Neuronal stem cell (in vitro differentiated cells): ENCODE data around the gene DCDC2C.

Experiments used
- DNase-seq: peaks from one replicate; pipeline ENCODE4 v3.0.0-alpha.2; 2013; ENCODE audit warnings: low spot score
- H2AFZ ChIP-seq: one replicate; pipeline ENCODE4 v1.6.1; 2013; ENCODE audit warnings: mild to moderate bottlenecking, low read length, inconsistent platforms
- H2AK5ac ChIP-seq: 2 replicates; pipeline ENCODE4 v1.6.1; 2013; ENCODE audit warnings: low read depth, mild to moderate bottlenecking, inconsistent platforms, low read length, moderate library complexity, mixed read lengths
- H2BK120ac ChIP-seq: 2 replicates; pipeline ENCODE4 v1.6.1; 2013; ENCODE audit warnings: low read depth, mild to moderate bottlenecking, inconsistent platforms, low read length, moderate library complexity, mixed read lengths
- H2BK12ac ChIP-seq: one replicate; pipeline ENCODE4 v1.6.1; 2013; ENCODE audit warnings: low read length, inconsistent platforms
- H2BK15ac ChIP-seq: 2 replicates; pipeline ENCODE4 v1.6.1; 2013; ENCODE audit warnings: mild to moderate bottlenecking, low read length, inconsistent platforms, mixed read lengths
- H2BK5ac ChIP-seq: one replicate; pipeline ENCODE4 v1.6.1; 2013; ENCODE audit warnings: inconsistent platforms, mild to moderate bottlenecking, low read length, moderate library complexity
- H3K14ac ChIP-seq: one replicate; pipeline ENCODE4 v1.6.1; 2013; ENCODE audit warnings: low read length, inconsistent platforms
- H3K18ac ChIP-seq: 2 replicates; pipeline ENCODE4 v1.6.1; 2013; ENCODE audit warnings: low read length, inconsistent platforms
- H3K23ac ChIP-seq: 2 replicates; pipeline ENCODE4 v1.6.1; 2013; ENCODE audit warnings: low read depth, mild to moderate bottlenecking, mixed read lengths, low read length, inconsistent platforms; ENCODE audit not compliant: poor library complexity
- H3K27ac ChIP-seq: replicated peaks from 3 replicates; pipeline ENCODE4 v1.5.1; 2013; ENCODE audit warnings: low read length, inconsistent platforms
- H3K27me3 ChIP-seq, 3 experiments: 2 replicates each; pipeline ENCODE4 v1.6.1; 2013; ENCODE audit warnings: low read length in 3 of 3, mild to moderate bottlenecking in 2 of 3, inconsistent platforms in 1 of 3, low read depth in 1 of 3, mixed read lengths in 1 of 3, moderate library complexity in 1 of 3; ENCODE audit not compliant: control insufficient read depth in 3 of 3, insufficient read depth in 3 of 3
- H3K36me3 ChIP-seq, 2 donors: replicated peaks in 1 of 2; 2 replicates each; pipeline ENCODE4 v1.6.1; 2013; ENCODE audit warnings: low read length in 2 of 2; ENCODE audit not compliant: control insufficient read depth in 2 of 2, insufficient read depth in 2 of 2
- H3K4ac ChIP-seq: 2 replicates; pipeline ENCODE4 v1.6.1; 2013; ENCODE audit warnings: inconsistent platforms, mild to moderate bottlenecking, low read length, moderate library complexity
- H3K4me1 ChIP-seq, 2 donors: 1 replicate in 1 of 2; 2 replicates in 1 of 2; pipeline ENCODE4 v1.6.1; 2013; ENCODE audit warnings: low read length in 2 of 2, low read depth in 1 of 2; ENCODE audit not compliant: control insufficient read depth in 2 of 2, insufficient read depth in 1 of 2
- H3K4me2 ChIP-seq: one replicate; pipeline ENCODE4 v1.6.1; 2013; ENCODE audit warnings: mild to moderate bottlenecking, low read length, inconsistent platforms; ENCODE audit not compliant: insufficient read depth, poor library complexity, severe bottlenecking
- H3K4me3 ChIP-seq, 2 donors: 2 replicates each; pipeline ENCODE4 v1.5.1; 2013; ENCODE audit warnings: low read length in 2 of 2, mild to moderate bottlenecking in 2 of 2, inconsistent platforms in 1 of 2, moderate library complexity in 1 of 2
- H3K79me1 ChIP-seq: one replicate; pipeline ENCODE4 v1.6.1; 2013; ENCODE audit warnings: low read depth, mild to moderate bottlenecking, inconsistent platforms, low read length, moderate library complexity
- H3K9ac ChIP-seq: one replicate; pipeline ENCODE4 v1.6.1; 2013; ENCODE audit warnings: mild to moderate bottlenecking, low read depth, low read length, inconsistent platforms; ENCODE audit not compliant: poor library complexity
- H3K9me3 ChIP-seq, 2 donors: replicated peaks in 1 of 2; 2 replicates each; pipeline versions ENCODE3 to v1.6.1; 2013; ENCODE audit warnings: low read length in 2 of 2, mild to moderate bottlenecking in 2 of 2, inconsistent platforms in 1 of 2, low read depth in 1 of 2, mixed read lengths in 1 of 2, moderate library complexity in 1 of 2; ENCODE audit not compliant: control insufficient read depth in 2 of 2, insufficient read depth in 1 of 2
- H4K8ac ChIP-seq: one replicate; pipeline ENCODE4 v1.6.1; 2013; ENCODE audit warnings: low read depth, mild to moderate bottlenecking, inconsistent platforms, low read length, moderate library complexity
- H4K91ac ChIP-seq: one replicate; pipeline ENCODE4 v1.6.1; 2013; ENCODE audit warnings: low read length, low read depth, mild to moderate bottlenecking, inconsistent platforms; ENCODE audit not compliant: poor library complexity
- WGBS, 2 donors: extraction: QIAGEN DNeasy Blood & Tissue Kit; methylation state at CpG; one replicate each; pipeline ENCODE4 v1.1.7; 2013; ENCODE audit warnings: missing lambda C conversion rate in 2 of 2, mixed read lengths in 1 of 2; ENCODE audit not compliant: insufficient read length in 2 of 2, insufficient replicate concordance in 1 of 2; ENCODE audit errors: extremely low coverage in 2 of 2; 5-methylcytosine and 5-hydroxymethylcytosine counted together

DCDC2C gene

GRCh38 chr2:3664118-3664517 lies 39.3 kb upstream of the DCDC2C start:
- Histone ChIP-seq H2BK5ac (no peak overlapping the region), H3K36me3 (no peaks in the 10 kb centered on the region), H3K9me3 (no peaks in the 10 kb centered on the region), H4K8ac (no peak overlapping the region), H3K23ac (no peak overlapping the region), H3K4me1 (peaks cover 4 to 5% of the 10 kb centered on the region in 2 donors), H3K14ac (no peak overlapping the region), H4K91ac (no peak overlapping the region), H3K18ac (no peak overlapping the region), H3K4ac (no peak overlapping the region), H2BK12ac (no peak overlapping the region), H3K27me3 (no peaks in the 10 kb centered on the region), H2BK15ac (no peak overlapping the region), H3K9ac (no peak overlapping the region), H3K79me1 (no peaks in the 10 kb centered on the region), H2AK5ac (no peak overlapping the region), H2AFZ (no peak overlapping the region), H2BK120ac (no peak overlapping the region), H3K4me2 (no peak overlapping the region), H3K27ac (no peak overlapping the region), H3K4me3 (no peak overlapping the region)
- no peak for DNase-seq
- WGBS, 2 donors = no CpG with 5 or more reads among the region's 3 CpGs

DNA sequence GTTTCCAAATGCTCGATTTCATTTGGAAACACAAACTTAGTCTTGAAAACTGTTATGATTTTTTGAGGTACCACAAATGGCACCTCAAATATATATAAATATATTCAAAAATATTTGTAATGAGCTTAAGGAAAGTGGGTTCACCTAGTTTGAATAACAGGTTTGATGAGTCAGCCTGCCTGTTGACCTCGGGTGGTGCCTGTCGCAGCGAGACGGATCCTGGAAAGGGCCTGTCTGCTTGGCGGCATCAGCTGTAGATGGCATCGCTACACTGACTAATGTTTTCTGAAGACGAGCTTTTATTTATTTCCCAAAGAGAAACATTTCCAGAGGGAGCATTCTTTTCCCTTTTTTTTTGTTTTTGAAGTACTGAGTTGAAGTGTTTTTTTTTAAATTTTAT lies 38.5 kb upstream of the DCDC2C start:
- no peak overlapping the region for H2BK15ac ChIP-seq
- H2BK12ac ChIP-seq = no peak overlapping the region
- H3K14ac ChIP-seq = no peak overlapping the region
- no peaks in the 10 kb centered on the region for H3K36me3 ChIP-seq
- no peak overlapping the region for H3K4me2 ChIP-seq
- H3K4me1 ChIP-seq = no peaks in the 10 kb centered on the region
- H3K27me3 ChIP-seq = no peaks in the 10 kb centered on the region
- no peak overlapping the region for H3K27ac ChIP-seq
- no peak overlapping the region for H3K18ac ChIP-seq
- H3K9ac ChIP-seq = no peak overlapping the region
- no peak overlapping the region for H2AFZ ChIP-seq
- H3K4ac ChIP-seq = no peak overlapping the region
- no peak overlapping the region for H4K8ac ChIP-seq
- no CpG with 5 or more reads among the region's 8 CpGs for WGBS, 2 donors
- no peak overlapping the region for H3K4me3 ChIP-seq
- H2AK5ac ChIP-seq = no peak overlapping the region
- H2BK5ac ChIP-seq = no peak overlapping the region
- no peaks in the 10 kb centered on the region for H3K9me3 ChIP-seq
- no peak overlapping the region for H2BK120ac ChIP-seq
- no peaks in the 10 kb centered on the region for H3K79me1 ChIP-seq
- DNase-seq = no peak
- no peak overlapping the region for H4K91ac ChIP-seq
- no peak overlapping the region for H3K23ac ChIP-seq

DNA sequence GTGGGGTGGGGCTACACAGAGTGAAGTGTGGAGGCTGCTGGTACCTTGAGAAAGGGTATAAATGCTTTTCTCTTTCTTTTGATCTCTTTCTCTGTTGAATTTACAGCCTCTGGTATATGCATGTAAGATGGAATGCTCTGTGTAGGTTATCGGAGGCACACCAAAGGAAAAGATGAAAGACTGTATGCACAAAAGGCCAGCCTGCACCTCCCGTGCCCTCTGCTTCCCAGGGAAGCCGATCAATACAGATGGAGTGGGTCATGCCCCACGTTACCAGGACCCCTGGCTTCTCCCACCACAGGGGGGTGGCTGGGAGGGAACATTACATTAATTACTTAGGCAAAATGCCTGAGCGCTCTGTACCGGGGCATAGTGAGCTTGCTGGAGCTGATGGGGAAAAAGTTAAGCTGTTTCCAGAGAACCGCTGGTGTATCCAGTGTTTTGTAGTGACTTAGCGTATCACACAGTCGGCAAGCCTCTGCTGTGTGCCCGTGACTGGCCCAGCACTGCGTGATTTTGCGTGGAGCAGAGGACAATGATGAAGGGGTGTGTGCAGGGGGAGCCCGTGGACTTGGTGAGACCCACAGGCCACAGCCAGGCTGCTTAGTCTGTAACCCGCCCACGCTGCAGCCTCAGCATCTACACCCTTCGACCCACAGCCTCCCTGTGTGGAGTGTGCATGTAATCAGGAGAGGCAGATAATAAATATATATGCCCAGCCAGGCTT lies 37.3 kb upstream of the DCDC2C start:
- Histone ChIP-seq H3K4me3 (no peak overlapping the region), H3K18ac (peak overlapping the region; percentile 88), H3K4ac (no peak overlapping the region), H3K4me1 (no peaks in the 10 kb centered on the region), H3K4me2 (no peak overlapping the region), H3K9me3 (no peaks in the 10 kb centered on the region), H3K14ac (no peak overlapping the region), H4K91ac (no peak overlapping the region), H2AK5ac (no peak overlapping the region), H3K27me3 (no peaks in the 10 kb centered on the region), H3K23ac (no peak overlapping the region), H3K79me1 (no peaks in the 10 kb centered on the region), H3K36me3 (no peaks in the 10 kb centered on the region), H2AFZ (peak overlapping the region; percentile 65), H3K27ac (no peak overlapping the region), H4K8ac (no peak overlapping the region), H3K9ac (no peak overlapping the region), H2BK120ac (no peak overlapping the region), H2BK12ac (no peak overlapping the region), H2BK5ac (no peak overlapping the region), H2BK15ac (peak overlapping the region; percentile 25)
- no CpG with 5 or more reads among the region's 16 CpGs for WGBS, 2 donors
- no peak for DNase-seq

- Histone ChIP-seq H3K27me3 (no peaks in the 10 kb centered on the region), H4K8ac (no peak overlapping the region), H3K27ac (no peak overlapping the region), H3K4me2 (no peak overlapping the region), H2AK5ac (no peak overlapping the region), H3K9me3 (no peaks in the 10 kb centered on the region), H2BK12ac (no peak overlapping the region), H2BK5ac (no peak overlapping the region), H3K4me3 (no peak overlapping the region), H3K9ac (no peak overlapping the region), H4K91ac (no peak overlapping the region), H3K36me3 (no peaks in the 10 kb centered on the region), H2BK120ac (no peak overlapping the region), H3K4ac (no peak overlapping the region), H3K79me1 (no peaks in the 10 kb centered on the region), H2BK15ac (peak overlapping the region; percentile 25), H3K4me1 (no peaks in the 10 kb centered on the region), H3K18ac (peak overlapping the region; percentile 88), H3K14ac (no peak overlapping the region), H3K23ac (no peak overlapping the region), H2AFZ (no peak overlapping the region)
- DNase-seq = no peak
- no CpG with 5 or more reads among the region's 18 CpGs for WGBS, 2 donors
These were observed 36.8 kb upstream of the DCDC2C start for GRCh38 chr2:3666613-3666975.
